Measurements from ENCODE around the gene GRIK4. TPM values are rescaled to one million over a fixed set of nuclear protein-coding genes. Genes with fewer than 3 reads are reported as not detected.

Gene GRIK4
- total RNA-seq, 6 experiments from 2014 or later, result 0.07 to 0.11 TPM; not detected in 4

DNA sequence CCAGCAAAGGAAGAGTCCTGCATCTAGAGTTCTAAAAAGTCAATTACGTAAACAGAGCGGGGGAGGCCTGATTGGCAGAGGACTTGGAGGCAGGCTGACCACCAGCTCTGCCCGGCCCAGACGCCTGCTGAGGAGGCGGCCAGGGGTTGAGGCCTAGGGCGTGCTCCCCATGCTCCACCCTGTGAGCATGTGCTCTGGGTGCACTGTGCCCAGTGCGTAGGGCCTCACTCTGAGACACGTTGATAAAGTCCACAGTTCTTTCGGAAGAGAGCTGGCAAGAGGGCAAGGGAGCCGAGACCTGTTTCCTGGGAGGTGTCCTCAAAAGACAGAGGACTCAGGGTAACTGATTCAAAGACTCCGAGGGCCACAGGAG is 25.2 kb downstream of the GRIK4 start:
- H3K9me3 ChIP-seq, result no peaks in the 10 kb centered on the region
- WGBS (ENCODE audit: insufficient coverage, low coverage, low lambda C conversion rate, missing lambda C conversion rate), result 62% methylated on average over 6 of the region's 11 CpGs
- ATAC-seq (no peak), DNase-seq (no peak)
- intact Hi-C loops (cut with DNase I), result no loop called here
- no peak overlapping the region for H3K4me3 ChIP-seq
- TF ChIP-seq POLR2A (IDR thresholded peaks at IDR 0.05), result no peak
- TF ChIP-seq, protein P1, sequence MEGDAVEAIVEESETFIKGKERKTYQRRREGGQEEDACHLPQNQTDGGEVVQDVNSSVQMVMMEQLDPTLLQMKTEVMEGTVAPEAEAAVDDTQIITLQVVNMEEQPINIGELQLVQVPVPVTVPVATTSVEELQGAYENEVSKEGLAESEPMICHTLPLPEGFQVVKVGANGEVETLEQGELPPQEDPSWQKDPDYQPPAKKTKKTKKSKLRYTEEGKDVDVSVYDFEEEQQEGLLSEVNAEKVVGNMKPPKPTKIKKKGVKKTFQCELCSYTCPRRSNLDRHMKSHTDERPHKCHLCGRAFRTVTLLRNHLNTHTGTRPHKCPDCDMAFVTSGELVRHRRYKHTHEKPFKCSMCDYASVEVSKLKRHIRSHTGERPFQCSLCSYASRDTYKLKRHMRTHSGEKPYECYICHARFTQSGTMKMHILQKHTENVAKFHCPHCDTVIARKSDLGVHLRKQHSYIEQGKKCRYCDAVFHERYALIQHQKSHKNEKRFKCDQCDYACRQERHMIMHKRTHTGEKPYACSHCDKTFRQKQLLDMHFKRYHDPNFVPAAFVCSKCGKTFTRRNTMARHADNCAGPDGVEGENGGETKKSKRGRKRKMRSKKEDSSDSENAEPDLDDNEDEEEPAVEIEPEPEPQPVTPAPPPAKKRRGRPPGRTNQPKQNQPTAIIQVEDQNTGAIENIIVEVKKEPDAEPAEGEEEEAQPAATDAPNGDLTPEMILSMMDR (IDR thresholded peaks at IDR 0.05), result no peak
- H3K36me3 ChIP-seq, result no peaks in the 10 kb centered on the region
- no peak overlapping the region for H3K27ac ChIP-seq
- H3K4me1 ChIP-seq, result no peaks in the 10 kb centered on the region
- no peaks in the 10 kb centered on the region for H3K27me3 ChIP-seq

DNA sequence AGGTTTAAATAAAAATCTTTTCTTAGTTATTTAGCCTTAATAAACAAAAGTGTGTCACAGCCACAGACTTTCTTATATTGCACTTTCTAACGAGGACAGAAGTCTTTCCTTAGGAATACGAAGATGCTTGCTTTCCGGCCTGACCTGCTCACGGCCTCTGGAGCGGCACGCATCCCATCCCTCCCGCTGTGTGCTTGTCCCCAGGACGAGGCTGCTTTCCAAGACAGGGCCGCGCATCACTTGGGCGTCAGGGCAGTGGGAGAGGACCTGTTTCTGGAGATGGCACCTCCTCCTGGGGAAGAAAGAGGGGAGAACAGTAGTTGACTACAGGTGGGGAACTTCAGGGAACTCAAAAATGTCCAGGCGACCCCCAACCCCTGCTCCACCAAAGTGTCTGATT is 26.4 kb downstream of the GRIK4 start:
- no peaks in the 10 kb centered on the region for H3K36me3 ChIP-seq
- no peak overlapping the region for H3K27ac ChIP-seq
- intact Hi-C loops (cut with DNase I), result no loop called here
- no peak overlapping the region for H3K4me3 ChIP-seq
- H3K4me1 ChIP-seq, result no peaks in the 10 kb centered on the region
- no peak for TF ChIP-seq POLR2A (IDR thresholded peaks at IDR 0.05)
- TF ChIP-seq, protein P1 (IDR thresholded peaks at IDR 0.05), result no peak
- H3K27me3 ChIP-seq, result no peaks in the 10 kb centered on the region
- no peaks in the 10 kb centered on the region for H3K9me3 ChIP-seq
- no peak for DNase-seq
- 84% methylated on average over 7 of the region's 12 CpGs for WGBS (ENCODE audit: insufficient coverage, low coverage, low lambda C conversion rate, missing lambda C conversion rate)
- ATAC-seq, result no peak

DNA sequence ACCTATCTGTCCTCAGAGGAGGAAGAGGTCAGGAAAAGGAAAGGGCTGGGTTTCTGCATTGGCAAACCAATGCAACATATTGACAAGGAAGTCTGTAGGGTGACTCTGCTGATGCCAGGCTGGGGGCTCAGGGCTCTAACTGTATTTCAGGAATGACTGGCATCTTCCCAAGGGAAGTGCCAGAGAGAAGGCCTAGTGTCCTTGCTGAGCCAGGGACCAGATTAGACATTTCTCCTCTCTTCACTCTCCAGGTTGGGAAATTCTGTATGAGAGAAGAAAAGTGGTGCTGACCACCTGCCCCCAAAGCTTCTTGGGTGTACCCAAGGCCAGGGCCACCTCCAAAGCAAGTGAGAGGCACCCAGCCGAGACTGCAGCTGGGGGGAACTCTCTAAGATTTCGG is 27.2 kb downstream of the GRIK4 start:
- H3K27me3 ChIP-seq, result no peaks in the 10 kb centered on the region
- no peak overlapping the region for H3K4me3 ChIP-seq
- no peak for ATAC-seq
- no peak for TF ChIP-seq POLR2A (IDR thresholded peaks at IDR 0.05)
- TF ChIP-seq, protein P1 (IDR thresholded peaks at IDR 0.05), result no peak
- intact Hi-C loops (cut with DNase I), result no loop called here
- no CpG with 5 or more reads among the region's 2 CpGs for WGBS (ENCODE audit: insufficient coverage, low coverage, low lambda C conversion rate, missing lambda C conversion rate)
- H3K9me3 ChIP-seq, result no peaks in the 10 kb centered on the region
- H3K36me3 ChIP-seq, result no peaks in the 10 kb centered on the region
- no peak overlapping the region for H3K27ac ChIP-seq
- no peak for DNase-seq
- H3K4me1 ChIP-seq, result no peaks in the 10 kb centered on the region

DNA sequence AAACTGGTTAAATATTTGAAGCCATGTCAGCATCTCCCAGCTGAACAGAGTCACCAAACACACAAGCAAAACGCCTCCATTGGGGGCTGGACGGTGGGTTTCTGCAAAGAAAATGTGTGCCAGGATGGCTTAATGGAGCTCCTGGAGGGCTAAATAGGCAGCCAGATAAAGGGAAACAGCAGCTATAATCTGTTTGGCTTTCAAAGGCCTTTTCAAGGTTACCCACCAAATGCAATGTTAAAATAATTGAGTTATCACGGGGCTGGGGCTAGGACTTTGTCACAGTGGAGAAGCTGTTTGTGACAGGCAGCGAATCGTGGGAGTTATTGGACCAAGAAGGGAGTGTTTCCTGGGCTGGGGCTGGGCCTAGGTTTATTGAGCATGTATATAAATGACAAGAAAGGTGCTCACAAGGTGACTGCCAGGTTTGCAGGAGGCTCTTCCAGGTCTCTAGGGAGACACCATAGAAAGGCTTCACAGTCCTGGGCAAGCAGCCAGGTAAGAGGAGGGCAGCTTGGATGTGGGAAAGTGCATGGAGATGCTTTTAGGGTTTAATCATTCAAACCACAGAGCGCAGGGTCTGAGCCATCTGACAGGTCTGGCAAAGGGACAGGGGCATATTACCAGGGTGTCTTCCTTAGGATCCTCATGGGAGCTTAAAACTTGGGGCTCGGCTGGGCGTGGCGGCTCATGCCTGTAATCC is 28.3 kb downstream of the GRIK4 start:
- H3K4me3 ChIP-seq, result no peak overlapping the region
- DNase-seq (no peak), ATAC-seq (no peak)
- H3K9me3 ChIP-seq, result no peaks in the 10 kb centered on the region
- 51% methylated on average over 5 of the region's 9 CpGs for WGBS (ENCODE audit: insufficient coverage, low coverage, low lambda C conversion rate, missing lambda C conversion rate)
- no peaks in the 10 kb centered on the region for H3K4me1 ChIP-seq
- TF ChIP-seq, protein P1 (IDR thresholded peaks at IDR 0.05), result no peak
- TF ChIP-seq POLR2A (IDR thresholded peaks at IDR 0.05), result no peak
- H3K27ac ChIP-seq, result no peak overlapping the region
- no peaks in the 10 kb centered on the region for H3K27me3 ChIP-seq
- no peaks in the 10 kb centered on the region for H3K36me3 ChIP-seq
- intact Hi-C loops (cut with DNase I), result no loop called here
